NCI-H748 (cell line): ENCODE measurements around the gene AKAP12.
"Not testable (repeated sequence)": the region's sequence is repeated elsewhere in the genome, so short reads cannot be mapped to it uniquely, and the experiment has no call there.

Experiments used
- DNase-seq: peaks from one replicate; lab custom pipeline; 2025; ENCODE audit not compliant: unreplicated experiment; lab: John Stamatoyannopoulos, UW

AKAP12 gene

DNA sequence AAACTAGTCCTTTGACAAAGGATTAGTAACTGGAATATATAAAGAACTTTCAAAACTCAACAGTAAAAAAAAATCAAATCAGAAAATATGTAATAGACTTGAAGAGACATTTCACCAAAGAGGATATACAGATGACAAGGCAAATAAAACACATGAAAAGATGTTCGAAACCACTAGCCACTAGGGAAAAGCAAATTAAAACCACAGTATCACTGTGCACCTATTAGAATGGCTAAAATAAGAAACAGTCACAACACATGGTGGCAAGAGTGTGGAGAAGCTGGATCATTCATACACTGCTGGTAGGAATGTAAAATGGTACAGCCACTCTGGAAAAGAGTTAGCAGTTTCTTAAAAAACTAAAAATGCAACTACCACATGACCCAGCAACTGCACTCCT is 136.7 kb downstream of the AKAP12 start:
- no peak for DNase-seq

GRCh38 chr6:151377095-151377494 is 137.3 kb downstream of the AKAP12 start:
- DNase-seq: no peak

DNA sequence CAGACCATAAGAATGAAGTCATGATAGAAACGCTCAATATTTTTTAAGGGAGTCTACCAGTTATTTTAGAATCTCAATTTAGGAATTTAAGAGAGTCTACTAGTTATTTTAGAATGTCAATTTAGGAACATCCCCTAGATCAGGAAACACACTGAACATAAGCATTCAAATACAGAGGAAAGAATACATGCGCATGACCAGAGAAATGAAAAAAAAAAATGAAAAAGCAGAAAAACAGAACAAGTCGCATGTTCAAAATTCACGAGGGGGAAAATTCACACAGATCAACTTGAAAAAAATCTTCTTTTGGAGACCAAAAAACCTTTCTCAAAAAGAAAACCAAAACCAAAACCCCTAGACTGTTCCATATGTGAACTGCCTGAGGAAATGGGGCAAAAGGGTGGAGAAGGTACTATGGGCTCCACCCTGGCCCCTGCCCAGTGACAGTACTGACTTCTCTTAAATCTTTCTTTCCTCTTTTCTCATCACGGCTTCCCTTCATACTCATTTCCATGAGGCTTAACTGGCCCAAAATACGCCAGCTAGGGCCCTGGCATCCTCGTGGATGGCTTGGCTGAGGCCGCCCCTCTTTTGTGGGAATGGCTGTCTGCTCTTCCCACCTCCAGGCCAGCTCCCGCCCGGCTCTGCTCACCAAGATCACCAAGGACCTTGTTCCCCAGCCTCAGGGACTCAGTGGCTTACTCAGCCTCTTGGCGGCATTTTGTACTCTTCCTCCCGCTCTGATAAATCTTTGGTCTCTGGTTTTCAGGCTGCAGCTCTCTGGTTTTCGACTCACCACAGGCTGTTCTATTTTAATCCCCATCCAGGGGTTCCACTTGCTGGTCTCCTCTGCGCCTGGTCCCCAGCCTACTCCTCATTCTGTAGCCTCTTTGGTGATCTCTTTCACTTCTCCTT is 140.4 kb downstream of the AKAP12 start:
- DNase-seq: no peak

GRCh38 chr6:151380848-151381205 is 141.1 kb downstream of the AKAP12 start:
- no peak for DNase-seq

DNA sequence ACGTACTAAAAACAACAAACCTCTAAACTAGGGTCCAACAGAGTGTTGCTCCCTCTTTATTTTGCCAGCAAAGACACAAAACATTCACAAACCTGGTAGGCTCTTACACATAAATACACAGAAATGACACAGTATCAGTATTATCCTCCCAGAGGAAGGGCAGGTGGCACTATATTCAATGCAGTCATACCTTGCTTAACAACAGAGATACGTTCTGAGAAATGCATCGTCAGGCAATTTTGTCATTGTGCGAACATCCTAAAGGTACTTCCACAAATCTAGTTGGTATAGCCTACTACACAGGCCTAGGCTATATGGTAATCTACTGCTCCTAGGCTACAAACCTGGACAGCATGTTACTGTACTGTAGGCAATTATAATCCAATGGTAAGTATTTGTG is 142.0 kb downstream of the AKAP12 start:
- DNase-seq: no peak

- not testable (repeated sequence) for DNase-seq
These were observed 142.9 kb downstream of the AKAP12 start for GRCh38 chr6:151382631-151383030.

DNA sequence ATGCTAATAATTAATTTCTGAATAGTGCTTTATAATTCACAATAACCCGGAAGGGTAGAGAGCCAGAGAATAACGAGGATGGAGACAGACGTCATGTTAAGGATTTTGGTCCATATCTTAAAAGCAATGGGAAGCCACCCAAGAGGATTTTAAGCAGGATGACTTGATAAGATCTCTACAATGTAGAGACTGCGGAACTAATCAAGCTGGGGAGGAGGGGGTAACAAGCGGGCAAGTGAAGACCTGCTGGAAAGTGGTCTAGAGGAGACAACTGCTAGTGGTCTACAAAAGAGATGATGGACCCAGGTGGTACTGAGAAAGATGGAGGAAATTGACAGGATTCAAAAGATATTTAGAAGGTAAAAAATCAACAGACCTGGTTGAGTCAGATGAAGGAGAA is 144.4 kb downstream of the AKAP12 start:
- DNase-seq: no peak

DNA sequence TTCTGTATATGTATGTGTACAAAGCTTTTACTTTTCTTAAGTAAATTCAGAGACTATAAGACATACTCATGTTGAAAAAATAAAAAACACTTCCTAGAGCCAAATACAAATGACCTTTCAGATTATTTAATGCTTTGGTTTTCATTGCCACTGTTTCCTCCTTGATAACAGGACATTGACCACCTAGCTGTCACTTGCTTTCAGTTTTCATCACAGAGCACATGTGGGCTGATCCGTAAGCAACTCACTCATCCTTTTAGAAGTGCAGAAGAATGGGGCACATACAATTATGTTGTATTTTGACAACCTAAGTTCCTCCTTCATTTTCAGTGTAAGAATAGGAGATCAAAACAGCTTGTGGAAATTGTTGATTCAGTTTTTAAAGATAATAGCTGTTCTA is 145.4 kb downstream of the AKAP12 start:
- no peak for DNase-seq

- DNase-seq: no peak
These were observed 147.6 kb downstream of the AKAP12 start for GRCh38 chr6:151387175-151387970.

- DNase-seq: no peak
These were observed 148.5 kb downstream of the AKAP12 start for GRCh38 chr6:151388236-151388635.

- peak; percentile 78 for DNase-seq
These were observed 149.3 kb downstream of the AKAP12 start for GRCh38 chr6:151388997-151389617.

GRCh38 chr6:151389618-151390275 is 150.0 kb downstream of the AKAP12 start:
- DNase-seq: peak; percentile 78

- peak; percentile 99 for DNase-seq
These were observed 150.6 kb downstream of the AKAP12 start for GRCh38 chr6:151390276-151390850.

DNA sequence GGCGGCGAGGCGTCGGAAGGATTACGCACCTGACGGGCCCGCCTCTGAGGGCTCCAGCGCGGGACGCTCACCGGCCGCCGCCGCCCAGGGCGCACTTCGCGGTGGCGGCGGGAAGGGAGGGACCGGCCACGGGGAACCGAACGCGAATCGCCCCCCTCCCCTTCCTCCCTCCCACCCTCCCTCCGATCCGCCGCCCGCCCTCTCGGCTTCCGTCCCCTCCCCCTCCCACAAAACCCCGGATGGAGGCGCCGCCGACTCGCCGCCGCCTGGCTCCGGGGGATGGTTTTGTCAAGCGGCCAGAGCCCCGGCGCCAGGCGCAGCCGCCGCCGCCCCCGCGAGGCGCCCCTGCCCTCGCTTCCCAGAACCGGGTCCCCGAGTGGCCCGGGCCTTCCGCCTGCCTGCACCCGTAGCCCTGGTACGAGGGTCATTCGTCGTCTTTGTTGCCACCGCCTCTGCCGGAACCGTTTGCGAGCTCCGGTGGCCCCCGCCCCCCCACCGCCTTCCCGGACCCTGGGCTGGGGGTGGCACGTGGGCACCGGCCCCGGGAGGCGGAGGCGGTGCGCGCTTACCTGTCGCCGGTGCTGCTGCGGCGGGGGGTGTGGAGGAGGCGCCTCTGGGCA is 151.2 kb downstream of the AKAP12 start:
- DNase-seq: peak; percentile 81

DNA sequence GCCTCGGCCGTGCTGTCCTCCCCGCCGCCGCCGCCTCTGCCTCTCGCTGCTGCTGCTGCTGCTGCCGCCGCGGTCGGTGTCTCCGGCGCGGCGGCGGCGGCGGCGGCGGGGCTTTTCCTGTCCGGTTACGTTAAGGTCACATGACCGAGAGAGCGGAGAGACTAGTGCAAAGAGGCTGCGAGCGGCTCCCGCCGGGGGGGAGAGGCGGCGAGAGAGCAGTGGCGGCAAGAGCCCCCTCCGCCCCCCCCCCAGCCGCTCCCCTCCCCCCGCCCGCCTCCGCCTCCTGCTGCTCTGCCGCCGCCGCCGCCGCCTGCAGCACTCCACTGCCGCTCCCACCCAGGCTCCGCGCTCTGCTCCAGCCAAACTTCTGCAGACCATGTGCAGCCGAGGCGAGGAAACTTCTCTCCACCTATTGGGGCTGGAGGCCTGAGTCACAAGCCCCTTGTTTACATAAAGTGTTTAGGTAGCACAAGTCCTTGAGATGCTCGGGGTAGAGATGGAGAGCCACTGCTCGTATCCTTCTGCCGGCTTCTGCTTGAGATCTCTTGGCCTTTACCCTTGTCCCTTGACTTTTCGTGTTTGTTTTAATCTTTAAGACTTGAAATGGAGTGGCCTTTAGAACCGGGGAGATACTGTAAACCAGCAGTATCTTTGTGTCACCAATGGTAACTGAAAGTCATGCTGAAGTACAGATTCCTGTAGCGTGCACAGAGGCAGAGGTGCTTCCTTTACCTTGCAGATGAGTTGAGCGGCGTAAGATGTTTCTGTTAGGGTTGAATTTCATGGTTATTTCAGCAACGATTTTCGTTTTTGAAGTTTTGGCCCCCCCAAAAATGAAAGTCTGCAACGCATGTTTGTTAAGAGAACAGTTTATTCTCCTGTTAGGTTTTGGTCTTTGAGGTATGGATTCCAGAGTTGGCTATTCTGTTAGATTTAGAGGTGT is 152.0 kb downstream of the AKAP12 start, which contains the start of gene ZBTB2:
ZBTB2 (minus strand) TSS at position 89 of the 943 bp plus-strand sequence. CDS start 17,922 bp downstream, outside the sequence.
- DNase-seq: peak; percentile 90

GRCh38 chr6:151392427-151392826 is 152.7 kb downstream of the AKAP12 start:
- DNase-seq: no peak

- no peak for DNase-seq
These were observed 153.6 kb downstream of the AKAP12 start for GRCh38 chr6:151393410-151393809.

GRCh38 chr6:151399679-151400078 is 159.9 kb downstream of the AKAP12 start:
- no peak for DNase-seq

GRCh38 chr6:151400473-151400872 is 160.7 kb downstream of the AKAP12 start:
- DNase-seq: no peak
